Psoas muscle (tissue), 8 donors: ENCODE results near the gene PRM1. TPM values are rescaled to one million over a fixed set of nuclear protein-coding genes. Genes with fewer than 3 reads are reported as not detected.

Source experiments
- ATAC-seq, 4 donors: fragments of 200-7000 bp; cut with Tn5 transposase; one replicate each; pipeline ENCODE4 v1.9.1; 2020; ENCODE audit warnings: moderate library complexity in 3 of 4, mild to moderate bottlenecking in 2 of 4
- DNase-seq, 2 donors: peaks; one replicate each; pipeline ENCODE4 v3.0.0-alpha.2; 2020
- H3K27ac ChIP-seq: fragments of 200-600 bp; one replicate; pipeline ENCODE4 v1.8.0; 2022
- H3K27me3 ChIP-seq, 3 donors: fragments of 200-600 bp in 1 of 3; one replicate each; pipeline versions ENCODE4 v1.6.1 to v1.8.0; 2013 to 2022; ENCODE audit warnings: low read length in 2 of 3, mild to moderate bottlenecking in 2 of 3, moderate library complexity in 1 of 3; ENCODE audit not compliant: insufficient read depth in 3 of 3
- H3K36me3 ChIP-seq, 2 donors: fragments of 200-600 bp in 1 of 2; one replicate each; pipeline versions ENCODE4 v1.6.1 to v1.8.0; 2013 to 2022; ENCODE audit warnings: low read depth in 1 of 2, mild to moderate bottlenecking in 1 of 2, moderate library complexity in 1 of 2; ENCODE audit not compliant: insufficient read depth in 1 of 2
- H3K4me1 ChIP-seq: fragments of 200-600 bp; one replicate; pipeline ENCODE4 v1.8.0; 2022
- H3K4me3 ChIP-seq: fragments of 200-600 bp; one replicate; pipeline ENCODE4 v1.8.0; 2022; ENCODE audit warnings: mild to moderate bottlenecking
- H3K9me3 ChIP-seq: fragments of 200-600 bp; one replicate; pipeline ENCODE4 v1.8.0; 2022
- CTCF ChIP-seq: fragments of 200-600 bp; IDR thresholded peaks from one replicate; pipeline ENCODE4 v1.8.0; 2022; ENCODE audit warnings: antibody characterized with exemption
- WGBS, 3 donors: extraction: QIAGEN DNeasy Blood & Tissue Kit; methylation state at CpG; one replicate each; pipeline versions ENCODE4 v1.1.6 to v1.1.7; 2013; 5-methylcytosine and 5-hydroxymethylcytosine counted together
- intact Hi-C, 2 donors: fragments of 100-400 bp; cut with DNase I; formaldehyde crosslinking; loops; one replicate each; pipeline versions ENCODE4 v1.11.0 to v1.14.2; 2022
- polyA plus RNA-seq, 3 donors: library from polyadenylated mRNA; stranded (reverse); fragments of 200-250 nt; gene quantifications; one replicate each; pipeline ENCODE4 v1.2.3, GENCODE V29; 2013
- total RNA-seq, 4 donors: library from RNA; stranded (reverse); fragmentation: NEBNext Ultra II Directional in 2 of 4; extraction: Animal tissue kit (Norgen Biotek cat#: 25700) in 2 of 4; gene quantifications; one replicate each; pipeline versions ENCODE4 v1.2.1 to v1.2.4, GENCODE V29; 2021 to 2023
- donor health status: healthy with polysubstance abuse.
- donor health status: DM: no; HTN: no; CAD: no; lungs with moderate emphysema.
- donor health status: Bipolar disorder and iron deficiency.
- donor health status: healthy.
- donor health status: DM: yes; HTN: yes; CAD: no.
- donor health status: DM: no; HTN: no; CAD: no.
- donor health status: DM: no; HTN: no; CAD: no.
- donor health status: DM: yes; HTN: yes; CAD: no.

The PRM1 gene
- total and polyA plus RNA-seq, 7 donors, result not detected

DNA sequence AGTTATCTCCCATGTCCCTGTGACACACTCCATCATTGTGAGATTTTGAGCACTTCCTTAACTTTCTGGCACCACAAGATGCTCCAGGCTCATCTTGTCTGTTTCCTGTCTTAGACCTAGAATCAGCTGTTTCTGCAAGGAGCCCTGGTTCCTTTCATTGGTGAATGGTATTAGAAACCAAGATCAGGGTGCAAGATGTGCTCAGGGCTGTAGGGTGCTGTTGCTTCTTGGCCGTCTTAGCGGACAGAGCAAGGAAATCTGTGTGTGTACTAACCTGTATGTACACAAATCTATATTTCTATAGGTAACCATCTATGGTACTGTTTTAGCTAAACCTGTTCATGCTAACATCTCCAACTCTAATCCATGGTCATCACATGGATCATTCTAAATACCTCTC lies 8.1 kb upstream of the PRM1 start:
- Histone ChIP-seq H3K36me3 (no peaks in the 10 kb centered on the region), H3K27ac (no peak overlapping the region), H3K4me3 (no peak overlapping the region), H3K27me3 (no peaks in the 10 kb centered on the region), H3K4me1 (no peaks in the 10 kb centered on the region), H3K9me3 (no peaks in the 10 kb centered on the region)
- no peak for TF ChIP-seq CTCF
- 96 to 98% (median 98%) methylated on average over 2 of the region's 2 CpGs for WGBS, 3 donors
- ATAC-seq (no peak), DNase-seq (no peak)
- intact Hi-C loops, result no loop called here

DNA sequence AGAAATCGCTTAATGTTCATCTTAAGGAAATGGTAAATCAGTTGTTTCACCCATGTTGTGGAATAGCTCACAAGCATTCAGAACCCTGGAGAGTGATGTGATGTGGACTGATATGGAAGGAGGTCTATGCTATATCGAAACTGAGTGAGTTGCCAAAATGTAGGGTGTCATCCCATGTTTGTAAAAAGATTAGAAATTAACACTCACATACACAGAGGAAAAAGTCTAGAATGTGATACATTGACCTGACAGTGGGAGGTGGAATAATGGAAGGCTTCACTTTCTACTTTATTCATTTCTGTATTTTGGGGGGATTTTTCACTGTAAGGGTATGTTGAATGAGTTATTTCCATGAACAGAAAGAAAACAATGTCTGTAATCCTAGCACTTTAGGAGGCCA lies 4.7 kb upstream of the PRM1 start:
- H3K27ac ChIP-seq, result no peak overlapping the region
- peaks cover 0 to 5% (median 0%) of the 10 kb centered on the region in 3 donors for H3K27me3 ChIP-seq
- TF ChIP-seq CTCF, result no peak
- intact Hi-C loops, result no loop called here
- no peaks in the 10 kb centered on the region for H3K36me3 ChIP-seq
- ATAC-seq (no peak), DNase-seq (no peak)
- no peaks in the 10 kb centered on the region for H3K9me3 ChIP-seq
- WGBS, 3 donors, result 83 to 88% (median 83%) methylated on average over 2 of the region's 2 CpGs
- no peaks in the 10 kb centered on the region for H3K4me1 ChIP-seq
- no peak overlapping the region for H3K4me3 ChIP-seq

DNA sequence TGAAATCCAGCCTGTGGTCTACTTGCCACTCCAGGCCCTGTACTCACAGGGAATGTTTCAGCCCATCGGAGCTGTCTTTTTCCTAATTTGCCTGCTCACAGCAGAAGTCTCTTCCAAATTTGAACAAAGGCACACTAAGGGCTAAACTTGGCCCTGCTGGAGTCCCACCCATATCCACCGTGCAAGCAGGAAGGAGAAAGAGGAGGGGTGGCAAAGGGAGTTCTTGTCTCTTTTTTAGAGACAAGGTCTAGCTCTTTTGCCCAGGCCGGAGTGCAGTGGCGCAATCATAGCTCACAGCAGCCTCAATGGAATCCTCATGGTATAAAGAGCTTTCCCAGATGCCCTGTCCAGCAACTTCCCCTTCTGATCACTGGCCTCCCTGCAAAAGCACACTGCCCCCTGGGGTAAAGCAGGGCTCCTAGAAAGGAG lies 2.7 kb upstream of the PRM1 start:
- Histone ChIP-seq H3K4me1 (no peaks in the 10 kb centered on the region), H3K27ac (no peak overlapping the region), H3K27me3 (peaks cover 0 to 5% (median 0%) of the 10 kb centered on the region in 3 donors), H3K9me3 (no peaks in the 10 kb centered on the region), H3K36me3 (no peaks in the 10 kb centered on the region), H3K4me3 (no peak overlapping the region)
- DNase-seq (no peak), ATAC-seq (no peak)
- WGBS, 3 donors, result 54 to 60% (median 59%) methylated on average over 4 of the region's 4 CpGs
- no peak for TF ChIP-seq CTCF
- intact Hi-C loops, result no loop called here

DNA sequence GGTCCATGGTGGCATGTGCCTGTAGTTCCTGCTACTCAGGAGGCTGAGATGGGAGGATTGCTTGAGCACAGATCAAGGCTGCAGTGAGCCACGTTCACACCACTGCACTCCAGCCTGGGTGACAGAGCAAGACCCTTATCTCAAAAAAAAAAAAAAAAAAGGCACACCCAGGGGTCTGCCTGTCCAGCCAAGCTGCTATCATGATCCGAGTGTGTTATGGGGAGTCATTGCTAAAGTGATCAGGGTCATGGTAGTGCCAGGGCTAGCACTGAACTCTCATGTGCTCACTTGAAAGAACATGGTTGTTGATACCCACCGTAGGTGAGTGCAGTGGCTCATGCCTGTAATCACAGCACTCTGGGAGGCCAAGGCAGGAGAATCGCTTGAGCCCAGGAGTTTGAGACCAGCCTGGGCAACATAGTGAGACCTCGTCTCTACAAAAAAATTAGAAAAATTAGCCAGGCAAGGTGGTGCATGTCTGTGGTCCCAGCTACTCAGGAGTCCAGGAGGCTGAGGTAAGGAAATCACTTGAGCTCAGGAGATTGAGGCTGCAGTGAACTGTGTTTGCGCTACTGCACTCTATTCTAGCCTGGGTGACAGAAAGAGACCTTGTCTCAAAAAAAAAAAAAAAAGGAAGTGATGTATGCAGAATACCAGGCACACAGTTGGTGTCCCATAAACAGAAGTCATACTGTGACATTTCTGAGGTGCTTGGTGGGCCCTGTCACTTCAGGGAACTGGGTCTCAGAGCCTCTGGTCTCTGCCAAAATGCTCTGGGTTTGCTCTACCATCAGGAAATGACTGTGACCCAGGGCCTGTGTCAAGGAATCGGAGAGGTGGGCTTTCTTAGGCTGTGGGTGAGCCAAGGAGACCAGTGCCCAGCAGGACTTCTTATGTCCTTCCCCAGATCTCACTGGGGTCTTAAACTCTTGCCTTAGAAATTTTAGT lies 2.2 kb downstream of the PRM1 start:
- WGBS, 3 donors, result 82 to 85% (median 83%) methylated on average over 7 of the region's 7 CpGs
- Histone ChIP-seq H3K27me3 (peaks cover 0 to 5% (median 0%) of the 10 kb centered on the region in 3 donors), H3K4me1 (no peaks in the 10 kb centered on the region), H3K4me3 (no peak overlapping the region), H3K36me3 (no peaks in the 10 kb centered on the region), H3K9me3 (no peaks in the 10 kb centered on the region), H3K27ac (no peak overlapping the region)
- intact Hi-C loops, result no loop called here
- no peak for TF ChIP-seq CTCF
- no peak for DNase-seq
- ATAC-seq, result no peak
